Uterus (tissue), 2 donors: ENCODE measurements around the gene NT5DC2.

Source experiments
- CTCF ChIP-seq, 4 experiments: fragments of 200-600 bp in 2 of 4; fragments of 450-650 bp in 2 of 4; sonication (generic) in 2 of 4; IDR thresholded peaks; one replicate each; pipeline ENCODE4 v1.5.1; 2016 to 2019; ENCODE audit warnings: antibody characterized with exemption in 4 of 4, mild to moderate bottlenecking in 2 of 4, moderate library complexity in 1 of 4
- POLR2A ChIP-seq, 2 donors: fragments of 450-650 bp; IDR thresholded peaks; one replicate each; pipeline ENCODE4 v1.6.1; 2016; ENCODE audit warnings: antibody characterized with exemption in 2 of 2, mild to moderate bottlenecking in 1 of 2, moderate library complexity in 1 of 2

- TF ChIP-seq CTCF (IDR thresholded peaks at IDR 0.05): no peak
- no peak for TF ChIP-seq POLR2A (IDR thresholded peaks at IDR 0.05)
Measured at GRCh38 chr3:52488746-52489145, 44.9 kb downstream of the NT5DC2 start.
